HFFc6 (cell line): ENCODE data around the gene IGF2. TPM values are rescaled to one million over a fixed set of nuclear protein-coding genes. Genes with fewer than 3 reads are reported as not detected.

Source experiments
- DNase-seq: peaks from one replicate; pipeline ENCODE4 v3.0.0-alpha.2; 2018
- H3K27ac Mint-ChIP-seq: 2 replicates; pipeline ENCODE4 v1.8.0; 2020; ENCODE audit warnings: mild to moderate bottlenecking, mixed read lengths
- H3K27me3 Mint-ChIP-seq: 2 replicates; pipeline ENCODE4 v1.8.0; 2021; ENCODE audit warnings: mild to moderate bottlenecking, moderate library complexity, mixed read lengths; ENCODE audit not compliant: insufficient read depth
- H3K36me3 Mint-ChIP-seq: 2 replicates; pipeline ENCODE4 v1.8.0; 2021; ENCODE audit warnings: low read depth, mixed read lengths
- H3K4me1 Mint-ChIP-seq: 2 replicates; pipeline ENCODE4 v1.8.0; 2020; ENCODE audit warnings: low read depth, mixed read lengths
- H3K4me3 Mint-ChIP-seq: 2 replicates; pipeline ENCODE4 v1.8.0; 2020; ENCODE audit warnings: mild to moderate bottlenecking, moderate library complexity, mixed read lengths
- H3K9me3 Mint-ChIP-seq: 2 replicates; pipeline ENCODE4 v1.8.0; 2020; ENCODE audit warnings: mild to moderate bottlenecking, mixed read lengths
- CTCF ChIP-seq: fragments of 200-600 bp; sonication (generic); IDR thresholded peaks from 2 replicates; pipeline ENCODE4 v1.5.0; 2021; ENCODE audit warnings: antibody characterized with exemption, mild to moderate bottlenecking
- total RNA-seq, 6 experiments: library from RNA; stranded (reverse); fragmentation: NEBNext Ultra II Directional; extraction: Animal tissue kit (Norgen Biotek cat#: 25700); gene quantifications; 2 replicates in 1 of 6; 3 replicates in 5 of 6; pipeline ENCODE4 v1.2.3, GENCODE V29; 2021

Gene IGF2
- total RNA-seq, 6 experiments from 2014 or later, result 0.90 to 2.6 (median 2.0) TPM

DNA sequence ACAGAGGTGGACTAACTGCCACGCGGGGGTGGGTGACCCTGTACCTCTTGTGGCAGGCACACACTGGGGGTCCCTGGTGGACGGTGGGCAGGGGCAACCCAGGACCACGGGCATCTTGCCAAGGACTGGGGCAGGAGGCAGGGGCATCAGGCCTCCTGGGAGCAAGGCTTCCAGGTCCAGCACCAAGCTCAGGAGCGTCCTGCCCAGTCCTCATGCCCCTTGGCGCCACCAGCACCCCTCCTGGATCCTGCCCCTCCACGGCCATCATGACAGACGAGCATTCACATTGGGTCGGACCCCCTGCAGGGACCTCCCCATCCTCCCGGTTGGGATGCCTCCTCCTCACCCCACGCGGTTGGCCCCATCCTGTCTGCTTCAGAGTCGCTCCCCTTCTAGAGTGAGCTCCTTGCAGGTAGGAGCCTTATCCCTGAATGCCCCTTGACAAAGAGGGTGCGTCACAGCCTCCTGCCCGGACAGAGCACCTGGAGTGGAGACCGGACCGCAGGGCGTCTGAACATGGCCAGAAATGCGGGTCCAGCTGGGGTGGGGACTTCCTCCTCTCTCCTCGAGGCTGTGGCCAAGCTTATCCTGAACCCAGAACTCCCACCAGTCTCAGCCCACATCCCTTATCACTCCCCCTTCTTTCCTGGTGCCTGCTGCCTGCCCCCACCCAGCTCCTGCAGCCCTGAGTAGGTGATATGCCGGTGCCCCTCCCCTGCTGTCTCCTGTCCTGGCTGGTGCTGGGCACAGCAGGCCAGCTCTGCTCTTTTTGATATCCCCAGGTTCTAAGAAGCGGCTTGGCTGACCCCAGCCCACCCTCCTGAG lies 40.3 kb downstream of the IGF2 start:
- Mint-ChIP-seq H3K4me3 (no peak overlapping the region), H3K36me3 (no peaks in the 10 kb centered on the region), H3K9me3 (peaks cover 4% of the 10 kb centered on the region; the same call in 1 of the 2 replicates), H3K4me1 (peaks cover 31% of the 10 kb centered on the region), H3K27ac (no peak overlapping the region), H3K27me3 (peaks cover 6% of the 10 kb centered on the region)
- no peak for DNase-seq
- no peak for TF ChIP-seq CTCF

- no peak for DNase-seq
- no peak for TF ChIP-seq CTCF
- H3K9me3 Mint-ChIP-seq, result peaks cover 10% of the 10 kb centered on the region; the same call in 1 of the 2 replicates
- H3K27me3 Mint-ChIP-seq, result peaks cover 4% of the 10 kb centered on the region
- peak overlapping the region; percentile 66 for H3K27ac Mint-ChIP-seq
- H3K4me3 Mint-ChIP-seq, result no peak overlapping the region
- H3K4me1 Mint-ChIP-seq, result peaks cover 31% of the 10 kb centered on the region
- H3K36me3 Mint-ChIP-seq, result 0 out of 2 replicates have a peak, but pooled peaks cover 4% of the 10 kb centered on the region
Observed at GRCh38 chr11:2097998-2098690, 41.0 kb downstream of the IGF2 start.

GRCh38 chr11:2097356-2097997 lies 41.7 kb downstream of the IGF2 start:
- H3K4me3 Mint-ChIP-seq, result peak overlapping the region; percentile 83
- H3K27ac Mint-ChIP-seq, result peak overlapping the region; percentile 97
- peaks cover 2% of the 10 kb centered on the region for H3K27me3 Mint-ChIP-seq
- peaks cover 31% of the 10 kb centered on the region for H3K4me1 Mint-ChIP-seq
- peak; percentile 75 for DNase-seq
- peaks cover 10% of the 10 kb centered on the region; the same call in 1 of the 2 replicates for H3K9me3 Mint-ChIP-seq
- 0 out of 2 replicates have a peak, but pooled peaks cover 4% of the 10 kb centered on the region for H3K36me3 Mint-ChIP-seq
- no peak for TF ChIP-seq CTCF

GRCh38 chr11:2096919-2097301 lies 42.3 kb downstream of the IGF2 start:
- Mint-ChIP-seq H3K27ac (peak overlapping the region; percentile 97), H3K36me3 (0 out of 2 replicates have a peak, but pooled peaks cover 4% of the 10 kb centered on the region), H3K9me3 (peaks cover 6% of the 10 kb centered on the region; the same call in 1 of the 2 replicates), H3K4me1 (peaks cover 31% of the 10 kb centered on the region), H3K4me3 (peak overlapping the region; percentile 83), H3K27me3 (no peaks in the 10 kb centered on the region; the same call in 1 of the 2 replicates)
- TF ChIP-seq CTCF, result no peak
- DNase-seq, result no peak
